GM19438 (cell line): Measurements from ENCODE around the gene CDK3.
A peak's percentile ranks its signal among the peaks of the same experiment; 100 is the strongest.
"Not testable (repeated sequence)": the region's sequence is repeated elsewhere in the genome, so short reads cannot be mapped to it uniquely, and the experiment has no call there.

Experiments
- ATAC-seq: cut with Tn5 transposase; IDR thresholded peaks from one replicate; pipeline ENCODE4 v1.9.1; 2021; ENCODE audit warnings: low read depth; ENCODE audit not compliant: unreplicated experiment

Gene CDK3

DNA sequence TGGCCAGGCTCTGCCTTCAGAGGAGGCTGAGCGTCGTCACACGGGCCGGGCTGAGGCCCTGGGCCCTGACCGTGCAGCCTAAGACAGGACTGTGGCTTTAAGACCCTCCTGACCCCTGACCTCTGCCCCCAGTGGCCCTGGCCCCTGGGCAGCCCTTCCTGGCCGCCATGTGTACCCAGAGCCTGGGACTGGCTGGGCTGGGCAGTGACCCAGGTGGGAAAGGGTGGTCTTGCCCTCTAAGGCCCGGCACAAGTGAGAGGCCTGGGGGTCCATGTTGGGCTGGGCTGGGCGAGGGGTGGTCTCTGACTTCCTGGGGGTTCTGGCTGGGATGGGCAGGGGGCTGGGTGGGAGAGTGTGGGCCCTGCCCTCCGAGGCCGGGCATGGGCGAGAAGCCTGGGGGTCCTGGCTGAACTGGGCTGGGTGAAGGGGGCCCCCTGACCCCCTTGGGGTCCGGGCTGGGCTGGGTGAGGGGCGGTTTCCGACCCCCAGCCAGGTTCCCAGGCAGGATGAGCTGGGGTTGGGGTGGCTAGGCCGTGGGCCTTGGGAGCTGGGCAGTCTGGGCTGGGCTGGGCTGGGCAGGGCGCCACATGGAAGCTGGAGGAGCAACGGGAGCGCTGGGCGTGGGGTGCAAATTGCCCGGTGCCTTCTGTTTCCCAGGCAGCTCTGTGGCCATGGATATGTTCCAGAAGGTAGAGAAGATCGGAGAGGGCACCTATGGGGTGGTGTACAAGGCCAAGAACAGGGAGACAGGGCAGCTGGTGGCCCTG is at the start of gene CDK3:
Gene CDK3 (plus strand): TSS at position 101 of the 767 bp plus-strand sequence. CDS start 571 bp downstream, at position 672.
- no peak for ATAC-seq

DNA sequence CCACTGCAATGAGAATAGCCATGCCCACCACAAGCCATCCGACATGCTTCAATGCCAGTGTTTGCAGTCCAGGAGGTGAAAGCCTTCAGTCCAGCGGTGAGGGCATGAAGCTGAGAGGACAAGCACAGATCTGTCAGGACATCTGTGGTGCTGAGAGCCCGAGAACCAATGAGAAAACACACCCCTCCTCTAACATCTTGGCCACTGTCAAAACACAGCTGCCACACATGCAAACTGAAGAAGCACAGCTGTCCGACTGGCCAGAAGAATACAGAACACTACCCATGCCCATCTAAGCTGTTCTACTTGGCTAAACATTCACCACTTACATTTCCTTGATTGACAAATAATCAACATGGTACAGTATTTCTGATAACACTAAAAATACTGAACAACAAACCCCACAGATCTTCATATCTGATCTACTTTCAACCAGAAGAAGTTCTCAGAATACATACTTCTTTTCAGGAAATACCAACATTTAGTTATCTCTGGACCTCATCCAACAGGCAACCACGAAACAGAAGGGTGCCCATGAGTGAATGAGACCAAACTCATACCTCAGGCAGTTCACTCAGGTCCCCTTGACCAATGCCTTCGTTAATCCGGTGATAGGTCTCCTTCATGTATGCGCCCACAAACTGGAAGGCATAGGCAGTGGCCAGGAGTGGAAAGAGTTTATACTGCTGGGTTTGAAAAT is 49.6 kb upstream of the CDK3 start:
- no peak for ATAC-seq

- no peak for ATAC-seq
Observed at GRCh38 chr17:75959051-75959838, 41.4 kb upstream of the CDK3 start.

DNA sequence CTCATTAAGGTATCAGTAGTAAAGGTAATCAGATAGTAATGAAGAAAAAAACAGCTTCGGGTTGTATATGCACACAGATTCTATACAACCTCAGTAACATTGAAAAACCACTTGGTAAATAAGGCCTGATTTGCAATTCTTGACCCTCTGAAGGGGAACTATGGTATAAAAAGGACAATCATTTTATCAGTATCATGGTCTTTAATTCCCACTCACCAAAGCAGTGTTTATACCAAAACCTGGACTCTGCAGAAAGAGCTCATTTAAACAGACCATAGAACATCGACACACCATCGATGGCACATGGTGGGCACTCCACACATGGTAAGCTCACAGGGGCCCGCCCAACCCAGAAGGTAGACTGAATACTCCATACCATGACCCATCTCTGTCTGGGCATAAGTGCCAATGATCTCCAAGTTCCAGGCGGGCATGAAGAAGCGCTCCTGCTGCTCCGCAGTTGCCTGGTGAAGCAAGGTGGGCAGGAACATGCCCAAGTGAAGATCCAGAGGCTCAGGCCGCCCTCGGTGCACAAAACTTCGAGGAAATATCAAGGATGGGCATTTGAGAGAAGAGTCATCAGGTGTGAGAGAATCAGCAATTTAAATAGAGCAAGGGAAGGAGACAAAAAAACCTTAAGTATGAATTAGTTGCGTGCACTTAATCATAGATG is 40.7 kb upstream of the CDK3 start:
- ATAC-seq = no peak

GRCh38 chr17:75965468-75965867 is 35.2 kb upstream of the CDK3 start:
- no peak for ATAC-seq

DNA sequence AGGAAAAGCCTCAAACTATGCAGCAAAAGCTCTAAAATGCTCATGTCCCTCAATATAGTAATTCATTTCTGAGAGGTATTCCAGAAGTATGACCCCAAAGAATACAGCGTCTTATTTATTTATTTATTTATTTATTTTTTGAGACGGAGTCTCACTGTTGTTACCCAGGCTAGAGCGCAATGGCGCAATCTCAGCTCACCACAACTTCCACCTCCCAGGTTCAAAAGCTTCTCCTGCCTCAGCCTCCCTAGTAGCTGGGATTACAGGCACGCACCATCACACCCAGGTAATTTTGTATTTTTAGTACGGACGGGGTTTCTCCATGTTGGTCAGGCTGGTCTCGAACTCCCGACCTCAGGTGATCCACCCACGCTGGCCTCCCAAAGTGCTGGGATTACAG is 31.6 kb upstream of the CDK3 start:
- ATAC-seq = not testable (repeated sequence)

GRCh38 chr17:75970011-75970523 is 30.6 kb upstream of the CDK3 start:
- ATAC-seq = no peak

- ATAC-seq = no peak
Observed at GRCh38 chr17:75970626-75971025, 30.0 kb upstream of the CDK3 start.

DNA sequence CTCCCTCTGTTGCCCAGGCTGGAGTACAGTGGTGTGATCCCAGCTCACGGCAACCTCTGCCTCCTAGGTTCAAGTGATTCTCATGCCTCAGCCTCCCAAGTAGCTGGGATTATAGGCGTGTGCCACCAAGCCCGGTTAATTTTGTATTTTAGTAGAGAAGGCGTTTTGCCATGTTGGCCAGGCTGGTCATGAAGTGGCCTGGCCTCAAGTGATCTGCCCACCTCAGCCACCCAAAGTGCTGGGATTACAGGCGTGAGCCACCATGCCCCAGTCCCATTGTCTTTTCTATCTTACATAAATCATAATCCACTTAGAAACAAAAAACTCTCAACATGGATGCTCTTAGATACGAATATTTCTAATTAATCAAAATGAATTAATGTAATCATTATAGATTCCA is 25.5 kb upstream of the CDK3 start:
- ATAC-seq = not testable (repeated sequence)

- no peak for ATAC-seq
Observed at GRCh38 chr17:75975757-75976174, 24.9 kb upstream of the CDK3 start.

DNA sequence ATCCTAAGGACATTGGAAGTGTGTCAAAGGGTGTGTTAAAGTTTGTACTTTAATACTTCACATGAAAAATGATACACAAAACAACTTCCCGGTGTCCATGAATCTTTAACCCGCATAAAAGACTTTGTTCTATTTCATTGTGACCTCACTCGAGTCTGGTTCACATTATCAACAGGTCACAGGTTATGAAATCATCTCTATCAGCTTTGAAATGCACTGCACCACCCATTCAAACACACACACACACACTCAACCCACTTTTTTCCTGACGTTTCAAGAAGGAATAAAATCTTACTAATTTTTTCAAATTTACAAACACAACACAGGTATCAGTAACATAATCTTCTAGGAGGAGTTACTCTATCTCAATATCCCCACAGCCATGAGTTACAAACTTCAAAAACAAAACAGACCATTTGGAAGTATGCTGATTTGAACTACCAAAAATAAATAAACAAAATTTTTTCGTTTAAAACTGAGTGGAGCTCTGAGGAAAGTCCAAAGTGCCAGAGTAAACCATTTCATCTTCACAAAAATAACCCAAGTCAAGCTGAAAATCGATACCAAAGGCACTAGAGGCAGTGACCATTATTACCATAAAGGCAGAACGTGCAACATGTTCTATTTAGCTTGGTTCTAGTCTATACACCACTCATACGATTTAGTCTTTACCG is 24.3 kb upstream of the CDK3 start:
- no peak for ATAC-seq

- ATAC-seq = peak; percentile 84
Observed at GRCh38 chr17:75978938-75979704, 21.5 kb upstream of the CDK3 start, which contains the start of the genes ACOX1 and TEN1. Gene ACOX1, minus strand, starts transcription at chr17:75979166. Its CDS starts 93 bp downstream, at chr17:75979073. Gene TEN1, plus strand, starts transcription at chr17:75979240. Its CDS starts 6,953 bp downstream, at chr17:75986193.

GRCh38 chr17:75979705-75980187 is 20.9 kb upstream of the CDK3 start:
- peak; percentile 16 for ATAC-seq

DNA sequence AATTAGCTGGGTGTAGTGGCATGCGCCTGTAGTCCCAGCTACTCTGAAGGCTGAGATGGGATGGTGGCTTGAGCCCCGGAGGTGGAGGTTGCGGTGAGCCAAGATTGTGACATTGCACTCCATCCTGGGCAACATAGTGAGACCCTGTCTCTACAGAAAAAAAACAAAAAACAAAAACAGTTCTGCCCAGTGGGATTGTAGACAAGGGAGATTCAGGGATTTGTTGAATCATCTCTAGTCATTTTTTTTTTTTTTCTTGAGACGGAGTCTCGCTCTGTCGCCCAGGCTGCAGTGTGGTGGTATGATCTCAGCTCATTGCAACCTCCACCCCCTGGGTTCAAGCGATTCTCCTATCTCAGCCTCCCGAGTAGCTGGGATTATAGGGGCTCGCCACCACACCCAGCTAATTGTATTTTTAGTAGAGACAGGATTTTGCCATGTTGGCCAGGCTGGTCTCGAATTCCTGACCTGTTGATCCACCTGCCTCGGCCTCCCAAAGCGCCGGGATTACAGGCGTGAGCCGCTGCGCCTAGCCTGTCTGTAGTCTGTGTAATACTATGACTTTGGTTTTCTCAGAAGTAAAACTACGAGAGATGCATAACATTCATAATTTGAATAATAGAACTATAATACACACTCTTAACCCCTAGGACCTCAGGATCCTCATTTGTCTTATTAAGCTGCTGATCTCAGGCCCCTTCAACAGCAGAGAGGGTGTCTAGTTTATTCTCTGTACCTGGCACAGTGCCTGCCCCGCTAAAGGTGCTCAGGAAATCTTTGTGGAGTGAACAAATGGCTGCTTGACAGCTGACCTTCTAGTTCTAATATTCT is 20.3 kb upstream of the CDK3 start:
- ATAC-seq = peak; percentile 3

- no peak for ATAC-seq
Observed at GRCh38 chr17:75981019-75981615, 19.5 kb upstream of the CDK3 start.

DNA sequence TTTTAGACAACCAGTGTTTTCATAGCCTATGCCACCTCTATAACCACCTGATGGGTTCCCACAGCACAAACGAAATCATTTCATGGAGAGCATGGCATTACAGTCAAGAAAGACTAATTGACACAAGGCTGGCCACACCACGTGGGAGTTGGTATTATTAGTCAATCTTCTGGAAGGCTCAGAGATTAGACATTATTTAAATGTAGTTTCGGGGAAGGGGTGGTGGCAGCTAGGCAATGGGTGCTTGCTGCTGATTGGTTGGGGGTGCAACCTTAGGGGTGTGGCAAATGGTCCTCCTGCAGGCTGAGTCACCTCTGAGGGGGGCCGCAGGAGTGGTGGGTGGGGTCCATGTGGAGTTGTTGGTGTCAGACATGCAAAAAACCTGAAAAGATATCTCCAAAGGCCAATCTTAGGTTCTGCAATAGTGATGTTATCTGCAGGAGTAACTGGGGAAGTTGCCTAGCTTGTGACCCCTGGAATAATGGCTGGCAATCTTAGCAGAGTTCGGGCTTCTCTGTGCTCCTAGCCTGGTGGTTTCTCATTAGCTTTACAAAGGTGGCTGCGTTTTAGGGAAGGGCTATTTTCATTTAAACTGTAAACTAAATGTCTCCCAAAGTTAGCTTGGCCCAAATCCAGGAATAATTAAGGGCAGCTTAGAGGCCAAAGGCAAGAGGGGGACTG is 17.0 kb upstream of the CDK3 start:
- ATAC-seq = no peak

DNA sequence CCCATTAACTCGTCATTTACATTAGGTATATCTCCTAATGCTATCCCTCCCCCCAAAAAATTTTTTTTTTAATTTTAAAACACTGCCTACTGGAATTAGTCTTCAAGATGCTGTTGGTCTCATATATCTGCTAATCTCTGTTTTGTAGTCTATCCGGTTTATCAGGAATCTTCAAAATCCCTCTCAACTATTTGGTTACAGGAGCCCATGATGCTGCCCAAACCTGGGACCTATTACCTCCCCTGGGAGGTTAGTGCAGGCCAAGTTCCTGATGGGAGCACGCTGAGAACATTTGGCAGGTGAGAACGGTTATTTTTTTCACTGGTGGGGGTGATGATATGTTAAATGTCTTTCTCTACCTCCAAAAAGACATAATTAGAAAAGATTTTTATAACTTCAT is 14.7 kb upstream of the CDK3 start:
- no peak for ATAC-seq
